Liver (tissue), 3 donors: ENCODE results near the gene AQP9.
"Not testable (repeated sequence)": the region's sequence is repeated elsewhere in the genome, so short reads cannot be mapped to it uniquely, and the experiment has no call there.

ENCODE experiments used
- FOXA1 ChIP-seq: IDR thresholded peaks from 2 replicates; pipeline ENCODE4 v1.6.1; 2016; ENCODE audit warnings: antibody characterized with exemption
- HNF4A ChIP-seq, 2 donors: conservative IDR thresholded peaks; 2 replicates each; pipeline ENCODE4 v1.6.1; 2016; ENCODE audit warnings: antibody characterized with exemption in 2 of 2, mild to moderate bottlenecking in 2 of 2
- JUND ChIP-seq, 2 donors: IDR thresholded peaks; 2 replicates each; pipeline ENCODE4 v1.6.1; 2016; ENCODE audit warnings: antibody characterized with exemption in 2 of 2
- RAD21 ChIP-seq, 2 donors: IDR thresholded peaks; 2 replicates each; pipeline ENCODE4 v1.6.1; 2016; ENCODE audit warnings: antibody characterized with exemption in 2 of 2, mild to moderate bottlenecking in 2 of 2
- RXRA ChIP-seq, 2 donors: IDR thresholded peaks; 2 replicates each; pipeline ENCODE4 v1.6.1; 2017 to 2018; ENCODE audit warnings: antibody characterized with exemption in 2 of 2, mild to moderate bottlenecking in 1 of 2
- SP1 ChIP-seq: IDR thresholded peaks from 2 replicates; pipeline ENCODE4 v1.6.1; 2018; ENCODE audit warnings: antibody characterized with exemption, mild to moderate bottlenecking
- TAF1 ChIP-seq: conservative IDR thresholded peaks from 2 replicates; pipeline ENCODE4 v1.6.1; 2016; ENCODE audit warnings: antibody characterized with exemption, mild to moderate bottlenecking
- YY1 ChIP-seq: IDR thresholded peaks from 2 replicates; pipeline ENCODE4 v1.6.1; 2016; ENCODE audit warnings: antibody characterized with exemption, mild to moderate bottlenecking
- TF ChIP-seq, protein P1 (sequence below): fragments of 150-350 bp; IDR thresholded peaks from 2 replicates; pipeline ENCODE4 v1.5.1; 2017; ENCODE audit warnings: improper control_type of control experiment, low read depth, low read length; ENCODE audit not compliant: missing input control
- TF ChIP-seq, protein P2 (sequence below): IDR thresholded peaks from 2 replicates; pipeline ENCODE4 v1.6.1; 2016; ENCODE audit warnings: antibody characterized with exemption
- TF ChIP-seq, protein P3 (sequence below): IDR thresholded peaks from 2 replicates; pipeline ENCODE4 v1.6.1; 2016; ENCODE audit warnings: antibody characterized with exemption
- TF ChIP-seq, protein P4 (sequence below): IDR thresholded peaks from 2 replicates; pipeline ENCODE4 v1.6.1; 2016; ENCODE audit warnings: antibody characterized with exemption
- TF ChIP-seq, protein P5 (sequence below): IDR thresholded peaks from 2 replicates; pipeline ENCODE4 v1.6.1; 2016; ENCODE audit warnings: antibody characterized with exemption, mild to moderate bottlenecking
- donor health status: healthy.
- donor health status: healthy.

DNA sequence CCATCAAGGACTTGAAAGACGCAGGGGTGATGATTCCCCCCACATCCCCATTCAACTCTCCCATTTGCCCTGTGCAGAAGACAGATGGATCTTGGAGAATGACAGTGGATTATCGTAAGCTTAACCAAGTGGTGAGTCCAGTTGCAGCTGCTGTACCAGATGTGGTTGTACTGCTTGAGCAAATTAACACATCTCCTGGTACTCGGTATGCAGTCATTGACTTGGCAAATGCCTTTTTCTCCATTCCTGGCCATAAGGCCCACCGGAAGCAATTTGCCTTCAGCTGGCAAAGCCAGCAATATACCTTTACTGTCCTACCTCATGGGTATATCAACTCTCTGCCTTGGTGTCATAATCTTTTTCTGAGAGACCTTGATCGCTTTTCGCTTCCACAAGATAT is 70.0 kb downstream of the AQP9 start:
- TF ChIP-seq, protein P1, sequence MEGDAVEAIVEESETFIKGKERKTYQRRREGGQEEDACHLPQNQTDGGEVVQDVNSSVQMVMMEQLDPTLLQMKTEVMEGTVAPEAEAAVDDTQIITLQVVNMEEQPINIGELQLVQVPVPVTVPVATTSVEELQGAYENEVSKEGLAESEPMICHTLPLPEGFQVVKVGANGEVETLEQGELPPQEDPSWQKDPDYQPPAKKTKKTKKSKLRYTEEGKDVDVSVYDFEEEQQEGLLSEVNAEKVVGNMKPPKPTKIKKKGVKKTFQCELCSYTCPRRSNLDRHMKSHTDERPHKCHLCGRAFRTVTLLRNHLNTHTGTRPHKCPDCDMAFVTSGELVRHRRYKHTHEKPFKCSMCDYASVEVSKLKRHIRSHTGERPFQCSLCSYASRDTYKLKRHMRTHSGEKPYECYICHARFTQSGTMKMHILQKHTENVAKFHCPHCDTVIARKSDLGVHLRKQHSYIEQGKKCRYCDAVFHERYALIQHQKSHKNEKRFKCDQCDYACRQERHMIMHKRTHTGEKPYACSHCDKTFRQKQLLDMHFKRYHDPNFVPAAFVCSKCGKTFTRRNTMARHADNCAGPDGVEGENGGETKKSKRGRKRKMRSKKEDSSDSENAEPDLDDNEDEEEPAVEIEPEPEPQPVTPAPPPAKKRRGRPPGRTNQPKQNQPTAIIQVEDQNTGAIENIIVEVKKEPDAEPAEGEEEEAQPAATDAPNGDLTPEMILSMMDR = not testable (repeated sequence)
- not testable (repeated sequence) for TF ChIP-seq RAD21 (IDR thresholded peaks at IDR 0.05); YY1; SP1; TAF1; JUND (IDR thresholded peaks at IDR 0.05); RXRA (IDR thresholded peaks at IDR 0.05); FOXA1; HNF4A (conservative IDR thresholded peaks at IDR 0.05)
- TF ChIP-seq, protein P2, sequence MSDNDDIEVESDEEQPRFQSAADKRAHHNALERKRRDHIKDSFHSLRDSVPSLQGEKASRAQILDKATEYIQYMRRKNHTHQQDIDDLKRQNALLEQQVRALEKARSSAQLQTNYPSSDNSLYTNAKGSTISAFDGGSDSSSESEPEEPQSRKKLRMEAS = not testable (repeated sequence)
- TF ChIP-seq, protein P3, sequence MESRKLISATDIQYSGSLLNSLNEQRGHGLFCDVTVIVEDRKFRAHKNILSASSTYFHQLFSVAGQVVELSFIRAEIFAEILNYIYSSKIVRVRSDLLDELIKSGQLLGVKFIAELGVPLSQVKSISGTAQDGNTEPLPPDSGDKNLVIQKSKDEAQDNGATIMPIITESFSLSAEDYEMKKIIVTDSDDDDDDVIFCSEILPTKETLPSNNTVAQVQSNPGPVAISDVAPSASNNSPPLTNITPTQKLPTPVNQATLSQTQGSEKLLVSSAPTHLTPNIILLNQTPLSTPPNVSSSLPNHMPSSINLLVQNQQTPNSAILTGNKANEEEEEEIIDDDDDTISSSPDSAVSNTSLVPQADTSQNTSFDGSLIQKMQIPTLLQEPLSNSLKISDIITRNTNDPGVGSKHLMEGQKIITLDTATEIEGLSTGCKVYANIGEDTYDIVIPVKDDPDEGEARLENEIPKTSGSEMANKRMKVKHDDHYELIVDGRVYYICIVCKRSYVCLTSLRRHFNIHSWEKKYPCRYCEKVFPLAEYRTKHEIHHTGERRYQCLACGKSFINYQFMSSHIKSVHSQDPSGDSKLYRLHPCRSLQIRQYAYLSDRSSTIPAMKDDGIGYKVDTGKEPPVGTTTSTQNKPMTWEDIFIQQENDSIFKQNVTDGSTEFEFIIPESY = not testable (repeated sequence)
- TF ChIP-seq, protein P4, sequence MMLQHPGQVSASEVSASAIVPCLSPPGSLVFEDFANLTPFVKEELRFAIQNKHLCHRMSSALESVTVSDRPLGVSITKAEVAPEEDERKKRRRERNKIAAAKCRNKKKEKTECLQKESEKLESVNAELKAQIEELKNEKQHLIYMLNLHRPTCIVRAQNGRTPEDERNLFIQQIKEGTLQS = not testable (repeated sequence)
- TF ChIP-seq, protein P5, sequence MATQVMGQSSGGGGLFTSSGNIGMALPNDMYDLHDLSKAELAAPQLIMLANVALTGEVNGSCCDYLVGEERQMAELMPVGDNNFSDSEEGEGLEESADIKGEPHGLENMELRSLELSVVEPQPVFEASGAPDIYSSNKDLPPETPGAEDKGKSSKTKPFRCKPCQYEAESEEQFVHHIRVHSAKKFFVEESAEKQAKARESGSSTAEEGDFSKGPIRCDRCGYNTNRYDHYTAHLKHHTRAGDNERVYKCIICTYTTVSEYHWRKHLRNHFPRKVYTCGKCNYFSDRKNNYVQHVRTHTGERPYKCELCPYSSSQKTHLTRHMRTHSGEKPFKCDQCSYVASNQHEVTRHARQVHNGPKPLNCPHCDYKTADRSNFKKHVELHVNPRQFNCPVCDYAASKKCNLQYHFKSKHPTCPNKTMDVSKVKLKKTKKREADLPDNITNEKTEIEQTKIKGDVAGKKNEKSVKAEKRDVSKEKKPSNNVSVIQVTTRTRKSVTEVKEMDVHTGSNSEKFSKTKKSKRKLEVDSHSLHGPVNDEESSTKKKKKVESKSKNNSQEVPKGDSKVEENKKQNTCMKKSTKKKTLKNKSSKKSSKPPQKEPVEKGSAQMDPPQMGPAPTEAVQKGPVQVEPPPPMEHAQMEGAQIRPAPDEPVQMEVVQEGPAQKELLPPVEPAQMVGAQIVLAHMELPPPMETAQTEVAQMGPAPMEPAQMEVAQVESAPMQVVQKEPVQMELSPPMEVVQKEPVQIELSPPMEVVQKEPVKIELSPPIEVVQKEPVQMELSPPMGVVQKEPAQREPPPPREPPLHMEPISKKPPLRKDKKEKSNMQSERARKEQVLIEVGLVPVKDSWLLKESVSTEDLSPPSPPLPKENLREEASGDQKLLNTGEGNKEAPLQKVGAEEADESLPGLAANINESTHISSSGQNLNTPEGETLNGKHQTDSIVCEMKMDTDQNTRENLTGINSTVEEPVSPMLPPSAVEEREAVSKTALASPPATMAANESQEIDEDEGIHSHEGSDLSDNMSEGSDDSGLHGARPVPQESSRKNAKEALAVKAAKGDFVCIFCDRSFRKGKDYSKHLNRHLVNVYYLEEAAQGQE = not testable (repeated sequence)
